Stimulated activated CD4-positive, alpha-beta T cell treated with anti-CD3 and anti-CD28 coated beads, Interleukin-15, amount 100 ng/mL, for 48 hours (primary cell): ENCODE measurements around the gene RILPL2.
A peak's percentile ranks its signal among the peaks of the same experiment; 100 is the strongest.
"Not testable (repeated sequence)": the region's sequence is repeated elsewhere in the genome, so short reads cannot be mapped to it uniquely, and the experiment has no call there.

Experiments used
- DNase-seq, 2 donors: peaks; one replicate each; pipeline ENCODE4 v3.0.0-alpha.2; 2020; ENCODE audit warnings: low read depth in 2 of 2

The RILPL2 gene

DNA sequence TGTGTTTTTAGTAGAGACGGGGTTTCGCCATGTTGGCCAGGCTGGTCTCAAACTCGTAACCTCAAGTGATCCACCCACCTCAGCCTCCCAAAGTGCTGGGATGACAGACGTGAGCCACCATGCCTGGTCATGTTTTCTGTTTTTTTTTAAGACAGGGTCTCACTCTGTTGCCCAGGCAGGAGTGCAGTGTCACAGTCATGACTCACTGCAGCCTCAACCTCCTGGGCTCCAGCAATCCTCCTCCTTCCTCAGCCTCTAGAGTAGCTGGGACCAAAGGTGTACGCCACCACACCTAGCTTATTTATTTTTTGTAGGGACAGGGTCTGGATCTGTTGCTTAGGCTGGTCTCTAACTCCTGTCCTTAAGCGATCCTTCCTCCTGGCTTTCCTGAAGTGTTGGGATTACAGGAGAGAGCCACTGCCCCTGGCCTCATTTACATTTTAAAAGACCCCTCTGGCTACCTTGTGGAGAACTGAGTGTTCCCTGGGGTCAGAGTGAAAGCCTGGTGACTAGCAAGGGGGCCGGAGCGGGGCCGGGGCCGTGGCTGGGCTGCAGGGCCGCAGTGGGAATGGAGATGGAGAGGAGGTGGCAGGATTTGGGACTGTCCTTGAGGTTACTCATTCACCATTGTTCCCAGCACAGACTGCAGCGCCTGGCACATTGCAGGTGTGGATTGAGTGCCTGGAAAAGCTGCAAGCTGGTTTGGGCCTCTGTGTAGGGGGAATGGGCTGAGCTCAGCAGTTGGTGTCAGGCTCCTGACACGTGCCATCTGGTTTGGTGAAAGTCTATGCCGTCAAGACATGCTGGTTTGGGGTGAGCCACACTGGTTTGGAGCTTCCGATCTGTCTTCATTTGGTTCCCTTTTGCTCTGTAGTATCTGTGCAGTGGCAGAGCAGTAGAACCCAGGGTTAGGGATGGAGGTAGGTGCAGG lies 34.5 kb downstream of the RILPL2 start:
- DNase-seq, result no peak

DNA sequence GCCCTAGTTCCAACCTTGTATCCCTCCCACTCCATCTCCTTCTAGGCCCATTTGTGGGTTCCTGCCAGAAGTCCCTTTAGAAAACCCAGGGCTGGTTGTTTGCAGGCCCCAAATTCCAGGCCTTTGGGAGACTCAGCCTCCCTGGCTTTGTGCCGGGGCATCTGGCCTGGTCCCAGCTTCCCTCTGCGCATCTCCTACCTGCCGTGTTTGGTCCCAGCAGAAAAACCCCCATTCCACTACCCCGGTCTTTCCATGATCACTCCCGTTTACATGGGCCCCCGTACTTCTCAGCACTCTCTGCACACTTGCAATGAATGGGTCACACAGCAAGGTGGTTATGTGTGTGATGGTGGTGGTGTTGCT lies 37.2 kb downstream of the RILPL2 start:
- no peak for DNase-seq

DNA sequence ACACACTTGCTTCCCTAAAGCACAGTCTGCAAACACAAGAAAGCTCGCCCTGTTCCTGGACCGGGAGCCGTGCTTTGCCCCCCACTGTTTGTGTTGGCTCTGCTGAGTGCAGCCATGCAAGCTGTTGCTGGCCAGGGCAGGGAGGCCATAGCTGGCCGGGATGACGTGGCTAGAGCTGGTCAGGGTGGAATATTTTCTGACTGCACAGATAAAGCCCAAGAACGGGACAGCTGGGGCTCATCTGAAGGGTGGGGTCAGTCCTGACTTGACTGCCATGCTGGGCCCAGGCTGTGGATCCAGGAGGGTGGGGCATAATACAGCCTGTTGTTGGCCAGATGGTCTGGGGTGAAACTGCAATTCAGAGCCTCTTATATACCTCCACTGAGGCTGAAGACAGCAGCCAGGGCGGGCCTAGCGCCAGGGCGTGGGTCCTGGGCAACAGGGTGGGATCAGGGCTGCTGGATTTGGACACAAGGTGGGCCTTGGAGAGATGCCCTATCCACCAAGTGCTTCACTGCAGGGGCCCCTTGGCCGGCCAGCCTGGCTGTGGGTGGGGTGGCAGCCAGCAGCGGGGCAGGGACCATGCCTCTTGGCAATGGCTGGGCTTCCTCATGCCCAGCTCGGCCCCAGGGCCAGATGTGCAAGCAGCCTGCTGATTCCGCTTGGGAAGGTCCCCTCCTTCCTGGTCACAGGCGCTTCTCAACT lies 37.8 kb downstream of the RILPL2 start:
- no peak for DNase-seq

- no peak for DNase-seq
Observed at GRCh38 chr12:123398177-123398549, 38.3 kb downstream of the RILPL2 start.

- no peak for DNase-seq
Observed at GRCh38 chr12:123397400-123397799, 39.1 kb downstream of the RILPL2 start.

GRCh38 chr12:123396954-123397353 lies 39.5 kb downstream of the RILPL2 start:
- no peak for DNase-seq

- no peak for DNase-seq
Observed at GRCh38 chr12:123396543-123396942, 39.9 kb downstream of the RILPL2 start.

DNA sequence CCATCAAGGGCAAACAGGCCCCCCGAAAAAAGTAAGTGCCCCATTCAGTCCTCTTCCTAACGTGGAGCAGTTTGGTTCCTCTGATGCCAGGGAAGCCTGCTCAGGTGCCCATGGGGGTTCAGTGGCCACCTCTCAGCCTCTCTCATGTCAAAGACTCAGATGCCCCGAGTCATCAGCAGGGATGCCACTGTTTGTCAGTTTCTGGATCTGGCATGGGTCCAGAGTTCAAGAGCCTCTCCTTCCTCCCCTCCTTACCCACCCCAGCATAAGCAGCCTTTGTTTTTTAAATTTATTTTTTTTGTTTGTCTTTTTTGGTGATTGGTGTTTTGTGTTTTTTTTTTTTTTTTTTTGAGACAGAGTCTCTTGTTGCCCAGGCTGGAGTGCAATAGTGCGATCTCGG lies 41.2 kb downstream of the RILPL2 start:
- DNase-seq, result no peak

DNA sequence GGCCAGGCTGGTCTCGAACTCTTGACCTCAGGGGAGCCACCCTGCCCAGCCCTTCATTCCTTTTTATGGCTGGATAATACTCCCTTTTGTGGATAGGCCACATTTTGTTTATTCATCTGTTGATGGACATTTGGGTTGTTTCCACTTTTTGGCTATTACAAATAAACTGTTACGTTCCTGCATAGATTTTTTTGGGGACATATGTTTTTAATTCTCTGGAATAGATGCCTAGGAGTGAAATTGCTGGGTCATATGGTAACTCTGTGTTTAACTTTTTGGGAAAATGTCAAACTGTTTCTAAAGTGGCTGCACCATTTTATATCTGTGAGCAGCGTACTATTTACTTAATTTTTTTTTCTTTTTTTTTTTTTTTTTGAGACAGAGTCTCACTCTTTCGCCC lies 42.7 kb downstream of the RILPL2 start:
- DNase-seq, result no peak

DNA sequence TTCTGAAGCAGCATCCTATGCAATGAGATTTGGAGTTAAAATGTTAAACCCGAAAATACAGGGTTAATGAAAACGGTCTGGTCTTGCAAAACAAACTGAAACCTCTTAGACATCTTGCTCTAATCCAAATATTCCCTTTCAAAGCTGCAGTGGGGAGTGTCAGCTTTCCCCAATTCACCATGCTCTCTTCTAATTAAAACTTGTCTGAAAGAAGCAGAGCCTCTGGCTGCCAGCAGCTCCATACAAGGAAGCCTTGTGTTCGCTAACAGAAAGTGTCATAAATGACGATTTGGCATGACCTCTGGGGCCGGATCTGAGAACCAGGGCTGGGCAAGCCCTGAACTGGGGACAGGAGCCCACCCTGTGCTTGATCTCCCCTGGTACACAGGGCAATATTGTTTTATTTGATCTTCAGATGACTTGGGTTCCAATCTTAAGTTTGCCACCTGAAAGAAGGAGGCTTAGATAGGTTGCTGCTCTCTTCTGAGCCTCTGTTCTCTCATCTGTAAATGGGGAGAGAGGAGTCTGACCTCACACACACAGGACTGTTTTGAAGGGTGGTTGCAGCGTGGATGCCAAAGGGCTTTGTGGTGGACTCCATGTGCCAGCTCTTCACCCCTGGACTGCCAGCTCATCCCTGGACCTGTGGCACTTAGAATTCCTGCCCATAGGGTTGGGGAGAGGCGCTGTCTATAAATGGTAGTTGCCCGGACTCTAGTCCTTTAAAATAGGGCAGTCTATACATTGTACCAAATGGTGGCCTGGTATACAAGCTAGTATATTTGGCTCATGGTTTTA lies 44.7 kb downstream of the RILPL2 start:
- no peak for DNase-seq

DNA sequence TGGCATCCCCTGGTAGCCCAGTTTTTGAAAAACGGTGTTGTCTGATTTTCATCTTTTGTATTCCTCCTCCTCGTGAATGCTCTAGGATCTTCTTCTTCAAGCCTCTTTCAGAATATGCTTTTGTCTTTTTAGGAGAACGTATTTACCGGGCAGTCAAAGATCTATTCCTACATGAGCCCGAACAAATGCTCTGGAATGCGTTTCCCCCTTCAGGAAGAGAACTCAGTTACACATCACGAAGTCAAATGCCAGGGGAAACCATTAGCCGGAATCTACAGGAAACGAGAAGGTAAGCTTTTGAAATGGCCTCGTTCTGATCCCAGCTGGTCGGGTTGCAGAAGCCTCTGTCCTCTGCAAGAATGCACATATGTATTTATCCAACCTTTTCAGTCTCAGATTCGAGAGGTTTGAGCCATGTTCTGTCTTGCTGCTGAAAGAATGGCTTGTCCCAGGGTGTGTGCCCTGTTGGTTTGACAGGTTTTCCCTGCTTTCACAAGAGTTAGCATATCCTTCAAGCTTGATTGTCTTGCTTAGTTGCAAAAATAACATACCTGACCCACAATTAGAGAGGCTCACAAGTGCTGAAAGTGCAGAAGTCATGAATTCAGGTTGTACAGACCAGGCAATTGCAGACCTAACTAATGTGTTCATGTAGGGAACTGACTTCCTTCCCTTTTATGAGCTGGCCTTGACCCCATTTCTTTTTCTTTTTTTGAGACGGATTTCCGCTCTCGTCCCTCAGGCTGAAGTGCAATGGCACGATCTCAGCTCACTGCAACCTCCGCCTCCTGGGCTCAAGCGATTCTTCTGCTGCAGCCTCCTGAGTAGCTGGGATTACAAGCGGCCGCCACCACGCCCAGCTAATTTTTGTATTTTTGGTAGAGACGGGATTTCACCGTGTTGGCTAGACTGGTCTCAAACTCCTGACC lies 45.7 kb downstream of the RILPL2 start:
- DNase-seq, result no peak

- peak in 1 of 2 donors; percentile 15 for DNase-seq
Observed at GRCh38 chr12:123389560-123390351, 46.7 kb downstream of the RILPL2 start.

DNA sequence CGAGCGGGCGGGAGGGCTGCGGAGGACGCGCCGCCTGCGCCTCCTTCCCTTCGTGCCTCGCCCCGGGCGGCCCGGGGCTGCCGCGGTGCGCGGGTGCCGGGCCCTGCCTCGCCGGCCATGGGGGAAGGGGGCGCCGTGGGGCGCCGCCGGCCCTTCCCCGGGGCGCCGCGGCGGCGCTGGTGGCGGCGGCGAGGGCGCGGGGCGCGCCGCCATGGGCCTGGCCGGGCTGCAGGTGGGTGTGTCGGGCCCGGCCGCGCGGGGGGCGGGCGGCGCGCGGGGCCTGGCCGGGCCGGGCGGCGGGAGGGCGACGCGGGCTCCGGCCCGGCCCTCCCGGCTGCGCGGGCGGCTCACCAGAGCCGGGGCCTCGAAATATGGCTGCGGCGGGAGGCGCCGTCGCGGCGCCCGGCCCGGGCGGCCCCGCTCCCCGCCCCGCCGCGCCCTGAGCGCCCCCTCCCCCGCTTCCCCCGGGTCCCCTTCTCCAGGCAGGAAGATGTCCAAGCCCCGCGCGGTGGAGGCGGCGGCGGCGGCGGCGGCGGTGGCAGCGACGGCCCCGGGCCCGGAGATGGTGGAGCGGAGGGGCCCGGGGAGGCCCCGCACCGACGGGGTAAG lies 47.4 kb downstream of the RILPL2 start:
- no peak for DNase-seq

- DNase-seq, result peak; percentile 44 to 67
Observed at GRCh38 chr12:123388177-123388950, 48.1 kb downstream of the RILPL2 start.

GRCh38 chr12:123387508-123388176 lies 48.8 kb downstream of the RILPL2 start:
- DNase-seq, result no peak

GRCh38 chr12:123385536-123385935 lies 50.9 kb downstream of the RILPL2 start:
- not testable (repeated sequence) for DNase-seq

DNA sequence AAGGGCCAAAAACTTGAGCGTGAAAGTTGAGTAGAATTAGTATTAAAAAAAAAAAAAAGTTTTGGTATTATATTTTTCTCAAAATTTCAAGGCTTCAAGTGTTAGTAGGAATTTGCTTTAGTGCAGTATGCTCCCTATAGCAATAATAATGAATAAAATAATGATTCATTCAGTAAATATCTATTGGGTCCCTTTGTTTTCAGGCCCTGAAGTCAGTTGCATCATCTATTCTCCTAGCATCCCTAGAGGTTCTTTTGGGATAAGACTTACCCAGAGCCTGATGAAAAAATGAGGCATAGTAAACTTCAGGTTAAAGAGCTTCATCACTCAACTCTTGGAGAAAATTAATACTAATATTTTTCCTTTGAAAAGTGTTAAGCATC lies 51.5 kb downstream of the RILPL2 start:
- DNase-seq, result no peak

DNA sequence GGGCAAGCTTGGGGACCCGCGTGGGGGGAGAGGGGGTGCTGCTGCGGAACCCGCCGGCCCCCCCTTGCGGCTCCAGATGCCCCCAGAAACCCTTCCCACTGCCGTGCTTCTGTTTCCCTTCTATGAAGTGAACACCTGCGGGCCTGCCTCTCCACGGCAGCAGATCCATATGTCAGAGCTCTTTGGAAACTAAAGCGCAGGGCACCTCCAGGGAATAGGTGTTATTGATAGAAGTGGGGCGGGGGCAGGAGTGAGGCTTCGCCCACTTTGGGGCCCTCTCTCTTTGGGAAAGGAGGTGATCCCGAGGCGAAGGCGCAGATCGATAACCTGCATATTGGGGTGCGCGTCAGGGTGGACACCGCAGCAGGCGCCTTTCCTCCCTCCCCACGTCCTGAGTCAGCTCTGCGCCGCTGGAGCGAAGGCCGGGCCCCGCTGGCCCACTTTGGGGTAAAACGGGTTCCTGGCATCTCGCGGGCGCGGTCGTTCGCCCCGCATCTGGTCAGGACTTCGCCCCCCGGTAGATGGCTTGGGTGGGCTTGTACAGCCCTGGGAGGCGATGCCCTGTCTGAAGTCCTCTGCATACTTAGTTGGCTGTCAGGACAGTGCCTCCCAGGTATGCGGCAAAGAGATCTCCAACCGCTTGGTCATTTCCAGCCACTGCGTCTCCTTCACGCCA lies 52.0 kb downstream of the RILPL2 start:
- DNase-seq, result peak in 1 of 2 donors; percentile 9
